Central memory CD4-positive, alpha-beta T cell (primary cell): ENCODE measurements around the gene SEMA3C.

Experiments
- DNase-seq: peaks from one replicate; pipeline ENCODE4 v3.0.0; 2022

The SEMA3C gene

GRCh38 chr7:80847895-80848294, 71.0 kb downstream of the SEMA3C start:
- DNase-seq: no peak

- DNase-seq: no peak
These were observed 71.8 kb downstream of the SEMA3C start for GRCh38 chr7:80847027-80847426.

- DNase-seq: no peak
These were observed 73.9 kb downstream of the SEMA3C start for GRCh38 chr7:80844916-80845315.

DNA sequence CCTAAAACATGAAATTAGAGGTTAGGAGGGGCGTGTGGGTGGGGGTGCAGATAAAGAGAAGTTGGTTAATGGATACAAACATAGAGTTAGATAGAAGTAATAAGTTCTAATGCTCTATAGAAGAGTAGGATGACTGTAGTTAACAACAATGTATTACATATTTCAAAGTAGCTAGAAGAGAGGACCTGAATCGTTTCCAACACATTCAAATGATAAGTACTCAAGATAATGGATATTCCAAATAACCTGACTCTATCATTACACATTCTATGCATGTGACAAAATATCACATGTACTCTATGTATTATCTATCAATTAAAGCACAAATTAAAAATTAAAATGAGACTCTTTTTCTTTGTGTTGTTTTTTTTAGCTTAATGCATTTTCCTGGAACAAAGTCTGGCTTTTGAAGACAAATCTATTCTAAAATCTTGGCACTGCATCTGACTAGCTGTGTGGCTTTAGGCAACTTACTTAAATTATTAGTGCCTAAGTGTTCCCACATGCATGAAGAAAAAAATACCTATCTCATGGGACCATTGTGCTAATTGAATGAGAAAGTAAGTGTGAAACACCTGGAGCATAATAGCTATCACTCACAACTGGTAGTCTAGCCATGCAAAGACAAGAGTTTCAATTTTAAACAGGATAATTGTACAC, 75.7 kb downstream of the SEMA3C start:
- DNase-seq: no peak

DNA sequence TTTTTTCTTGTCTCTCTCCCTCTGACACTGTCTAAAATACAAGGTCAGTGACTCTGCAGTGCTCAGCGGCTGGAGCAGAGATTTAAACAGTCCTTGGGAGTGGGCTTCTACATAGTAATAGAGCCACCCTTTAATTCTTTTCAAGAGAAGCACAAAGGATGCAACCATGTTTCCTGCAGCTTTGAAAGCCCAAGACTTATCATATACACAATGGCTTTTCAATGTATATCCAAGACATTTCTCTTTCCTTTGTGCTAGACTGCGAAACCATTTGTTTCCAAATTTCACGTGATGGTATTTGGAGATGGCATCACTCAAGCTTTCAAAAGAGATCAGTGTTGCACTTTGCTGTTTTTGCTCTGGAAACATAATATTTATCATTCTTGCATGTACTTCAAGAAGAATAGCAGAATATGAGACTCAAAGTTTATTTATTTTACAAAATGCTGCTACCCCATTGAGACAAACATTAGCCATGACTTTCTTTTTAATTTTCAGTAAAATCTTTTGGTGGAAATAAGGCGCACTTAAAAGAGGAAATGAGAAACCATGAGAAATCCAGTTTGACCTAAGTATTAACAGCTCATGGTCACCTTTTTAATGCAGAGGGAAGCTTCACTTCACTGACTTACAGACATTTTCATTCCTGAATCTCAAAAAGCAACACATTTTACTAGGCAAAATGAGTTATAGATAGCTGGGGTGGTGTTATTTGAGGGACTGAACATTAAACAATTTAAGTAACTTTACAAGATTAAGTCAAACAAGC, 76.6 kb downstream of the SEMA3C start:
- no peak for DNase-seq

- DNase-seq: no peak
These were observed 77.4 kb downstream of the SEMA3C start for GRCh38 chr7:80841423-80841955.

DNA sequence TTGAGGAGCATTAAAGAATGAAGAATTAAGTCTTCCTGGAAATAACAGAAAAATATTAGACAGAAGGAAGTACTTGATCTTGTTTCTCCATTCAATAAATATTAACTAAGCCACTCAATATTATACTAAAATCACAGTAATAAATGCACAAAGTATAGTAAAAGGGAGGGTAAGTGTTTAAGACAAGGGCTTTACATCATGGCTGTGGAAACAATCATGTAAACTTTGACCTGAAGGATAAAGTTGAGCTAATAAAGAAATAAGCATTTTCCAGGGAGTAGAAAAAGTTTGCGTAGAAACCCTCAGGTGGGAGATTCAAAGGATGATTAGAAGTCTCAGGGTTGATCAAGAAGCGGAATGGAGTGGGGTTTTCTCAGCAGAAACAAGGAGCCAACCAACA, 78.2 kb downstream of the SEMA3C start:
- no peak for DNase-seq

DNA sequence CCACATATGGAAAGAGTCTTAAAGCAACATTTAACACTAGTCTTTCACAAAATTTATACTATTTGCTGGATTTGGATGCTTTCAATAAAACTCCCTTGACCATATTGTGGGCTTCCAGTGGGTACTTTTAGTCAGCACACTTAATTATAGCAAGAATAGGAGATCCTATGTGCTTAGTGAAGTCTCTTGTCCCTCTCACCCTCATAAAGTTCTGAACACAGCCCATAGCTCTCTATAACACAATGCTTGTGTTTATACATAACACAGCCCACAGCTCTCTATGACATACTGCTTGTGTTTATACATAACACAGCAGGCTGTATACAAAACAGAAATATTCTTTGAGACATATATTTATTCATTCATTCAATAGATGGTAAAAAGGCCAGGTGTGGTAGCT, 79.0 kb downstream of the SEMA3C start:
- DNase-seq: no peak

- no peak for DNase-seq
These were observed 80.2 kb downstream of the SEMA3C start for GRCh38 chr7:80838643-80839042.

- DNase-seq: no peak
These were observed 81.5 kb downstream of the SEMA3C start for GRCh38 chr7:80837345-80837744.

GRCh38 chr7:80835251-80835650, 83.6 kb downstream of the SEMA3C start:
- DNase-seq: no peak

DNA sequence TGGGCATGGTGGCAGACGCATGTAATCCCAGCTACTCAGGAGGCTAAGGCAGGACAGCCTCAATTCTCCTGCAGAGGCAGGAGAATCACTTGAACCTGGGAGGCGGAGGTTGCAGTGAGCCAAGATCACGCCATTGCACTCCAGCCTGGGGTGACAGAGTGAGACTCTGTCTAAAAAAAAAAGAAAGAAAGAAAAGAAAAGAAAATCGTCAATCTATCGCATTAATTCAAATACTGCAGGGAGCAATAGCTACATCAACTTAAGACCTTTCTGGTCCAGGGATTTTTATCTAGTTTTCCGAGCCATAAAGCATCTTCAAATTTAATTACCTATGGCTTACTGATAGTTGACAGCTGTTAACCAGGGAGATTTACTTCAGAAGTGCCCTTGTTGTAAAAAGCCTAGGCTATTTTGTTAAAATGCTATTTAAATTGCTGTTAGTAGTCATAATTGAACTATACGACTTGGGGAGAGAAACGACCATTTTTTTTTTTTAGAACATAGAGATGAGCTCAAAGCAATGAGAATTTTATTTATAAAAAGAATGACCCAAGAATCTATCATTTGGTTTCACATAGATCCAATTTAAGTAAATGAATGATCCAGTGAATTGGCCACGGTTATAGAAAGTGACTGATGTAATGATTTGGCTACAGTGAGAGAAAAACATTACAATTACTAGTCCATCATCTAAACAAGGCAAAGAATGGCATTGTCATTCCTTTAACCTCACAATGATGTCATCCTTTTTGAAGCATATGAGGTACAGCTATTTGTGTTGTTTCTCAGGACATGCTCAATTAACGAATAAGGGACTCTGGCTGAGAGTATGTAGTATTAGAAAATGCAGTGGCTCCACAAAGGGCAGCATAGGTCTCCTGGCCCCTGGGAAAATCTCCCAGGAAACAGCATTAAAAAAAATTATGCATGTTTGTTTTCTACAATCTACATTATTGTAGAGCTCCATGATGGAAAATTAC, 85.3 kb downstream of the SEMA3C start:
- DNase-seq: no peak

DNA sequence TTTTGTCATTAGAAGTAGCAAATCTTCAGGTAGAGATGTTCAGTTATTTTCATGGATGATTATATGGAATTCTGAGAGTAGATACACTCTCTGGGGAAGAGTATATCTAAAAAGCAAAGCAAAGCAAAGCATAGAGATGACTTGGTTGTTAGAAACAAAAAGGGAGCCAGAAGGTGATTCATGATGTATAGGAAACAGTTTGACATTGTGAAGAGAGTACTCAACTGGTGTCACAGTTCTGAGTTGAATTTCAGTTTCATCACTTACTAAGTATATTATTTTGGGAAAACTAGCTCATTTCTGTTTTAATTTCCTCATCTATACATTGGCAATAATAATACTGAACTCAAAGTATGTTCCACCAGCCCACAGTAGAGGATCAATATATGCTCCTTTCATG, 86.8 kb downstream of the SEMA3C start:
- DNase-seq: no peak

DNA sequence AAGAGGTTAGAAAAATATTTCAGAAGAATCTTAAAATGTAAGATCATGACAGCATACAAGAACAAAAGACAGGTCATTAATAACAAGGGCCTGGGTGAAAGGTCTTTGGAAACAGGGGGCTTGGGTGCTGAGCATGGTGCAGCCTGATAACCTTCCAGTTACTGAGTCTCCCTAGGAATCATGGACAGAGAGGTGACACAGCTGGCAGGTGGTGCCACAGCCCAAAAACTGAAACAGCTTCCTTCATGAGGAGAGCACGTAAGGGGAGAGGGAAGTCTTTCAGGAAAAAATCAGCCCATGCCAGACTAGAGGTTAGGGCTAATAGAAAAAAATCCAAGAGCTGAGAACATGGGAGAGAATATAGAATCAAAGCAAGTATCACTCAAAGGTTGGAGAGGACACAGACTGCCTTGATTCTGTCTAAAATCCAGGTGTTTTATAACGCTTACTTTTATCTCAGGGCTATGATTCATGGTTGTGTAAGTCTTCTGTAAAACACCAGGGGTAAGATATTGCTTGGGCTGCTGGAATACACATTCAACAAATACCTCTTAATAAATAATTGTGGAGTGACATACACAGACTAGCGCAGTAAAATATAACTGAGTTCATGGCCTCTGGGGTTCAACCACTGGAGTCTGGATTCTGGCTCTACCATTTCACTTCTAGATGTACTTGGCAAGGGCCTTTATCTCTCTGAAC, 88.1 kb downstream of the SEMA3C start:
- no peak for DNase-seq

DNA sequence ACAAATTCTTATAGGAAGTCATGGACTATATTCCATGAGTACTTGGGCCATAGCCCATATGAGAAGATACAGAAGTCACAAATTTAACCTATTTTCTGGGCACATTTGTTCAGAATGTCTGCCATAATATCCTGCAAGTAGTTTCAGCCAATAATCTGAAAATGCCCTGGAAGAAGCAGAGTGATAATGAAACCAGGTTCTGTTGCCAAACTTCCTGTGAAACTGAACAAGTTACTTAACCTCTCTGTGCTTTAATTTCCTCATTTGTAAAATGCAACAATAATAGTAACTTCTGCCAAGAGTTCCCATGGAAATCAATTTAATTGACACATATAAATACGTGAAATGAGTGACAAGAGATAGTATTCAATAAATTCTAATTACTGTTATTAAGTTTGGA, 88.8 kb downstream of the SEMA3C start:
- DNase-seq: no peak

DNA sequence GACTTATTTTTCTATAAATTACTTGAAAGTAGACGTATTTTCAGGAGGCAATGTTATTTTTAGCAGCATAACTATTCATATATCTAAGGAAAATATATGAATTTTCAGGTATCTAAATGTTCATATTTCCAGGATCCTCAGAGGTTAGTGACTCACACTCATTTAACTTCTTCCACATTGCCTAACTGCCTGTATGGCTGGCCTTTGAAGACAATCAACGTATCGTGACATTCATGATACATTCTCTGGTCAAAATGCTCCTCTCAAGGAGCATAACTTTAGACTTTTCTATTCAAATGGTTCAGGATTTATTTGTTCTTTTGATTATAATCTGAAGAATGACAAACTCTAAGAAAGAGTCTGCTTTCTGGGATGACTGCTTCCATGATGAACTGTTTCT, 89.3 kb downstream of the SEMA3C start:
- no peak for DNase-seq

DNA sequence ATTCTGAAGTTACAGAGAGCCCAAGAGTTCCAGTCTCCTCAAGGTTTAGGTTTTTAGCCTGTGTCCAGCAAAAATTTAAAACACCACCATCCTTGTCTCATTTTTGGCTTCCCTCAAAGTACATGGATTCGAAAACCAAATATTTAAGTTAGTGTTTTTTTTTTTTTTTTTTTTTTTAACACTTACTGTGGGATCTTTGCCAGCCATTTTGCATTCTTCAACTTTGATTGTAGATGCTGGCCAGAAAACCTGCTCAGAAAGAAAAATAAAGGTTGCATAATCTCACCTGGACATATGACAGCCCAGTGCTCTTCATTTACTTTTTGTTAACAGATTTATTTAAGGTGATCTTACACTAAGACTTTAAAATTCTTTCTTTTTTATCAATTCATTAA, 91.6 kb downstream of the SEMA3C start:
- no peak for DNase-seq

GRCh38 chr7:80826520-80827238, 92.2 kb downstream of the SEMA3C start:
- DNase-seq: no peak

DNA sequence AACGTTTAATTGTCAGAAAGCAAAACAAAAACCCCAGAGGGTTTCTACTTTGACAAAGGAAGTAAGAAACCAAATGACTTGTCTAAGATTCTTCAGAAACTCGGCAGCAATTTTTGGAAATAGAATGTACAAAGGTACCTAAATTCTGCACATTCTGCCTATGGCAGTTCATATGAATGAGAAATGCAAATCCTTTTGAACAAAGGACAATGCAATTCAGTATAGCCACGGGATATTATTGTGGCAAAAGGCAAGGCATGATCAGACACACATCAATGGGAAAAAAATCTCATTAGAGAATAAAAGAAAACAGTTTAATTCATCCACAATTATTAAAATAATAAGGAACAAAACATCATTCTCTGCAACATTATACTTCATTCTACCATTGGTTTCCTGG, 93.4 kb downstream of the SEMA3C start:
- DNase-seq: no peak

- DNase-seq: no peak
These were observed 94.6 kb downstream of the SEMA3C start for GRCh38 chr7:80824253-80824652.

DNA sequence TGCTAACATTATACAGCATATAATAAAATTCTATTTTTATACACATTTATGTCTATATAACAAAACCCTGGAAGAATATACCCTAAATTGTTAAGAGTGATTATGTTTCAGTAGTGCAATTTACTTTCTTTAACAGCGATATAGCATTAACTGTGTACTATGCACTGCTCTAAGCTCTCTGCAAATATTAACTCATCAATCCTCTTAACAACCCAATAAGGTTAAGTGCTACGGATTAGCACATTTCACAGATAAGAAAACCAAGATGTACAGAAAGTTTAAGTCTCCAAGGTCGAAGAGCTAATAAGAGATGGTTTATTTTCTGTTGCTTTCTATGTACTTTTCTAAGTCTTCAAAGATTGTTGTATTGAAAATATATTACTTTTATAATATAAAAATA, 95.8 kb downstream of the SEMA3C start:
- no peak for DNase-seq

DNA sequence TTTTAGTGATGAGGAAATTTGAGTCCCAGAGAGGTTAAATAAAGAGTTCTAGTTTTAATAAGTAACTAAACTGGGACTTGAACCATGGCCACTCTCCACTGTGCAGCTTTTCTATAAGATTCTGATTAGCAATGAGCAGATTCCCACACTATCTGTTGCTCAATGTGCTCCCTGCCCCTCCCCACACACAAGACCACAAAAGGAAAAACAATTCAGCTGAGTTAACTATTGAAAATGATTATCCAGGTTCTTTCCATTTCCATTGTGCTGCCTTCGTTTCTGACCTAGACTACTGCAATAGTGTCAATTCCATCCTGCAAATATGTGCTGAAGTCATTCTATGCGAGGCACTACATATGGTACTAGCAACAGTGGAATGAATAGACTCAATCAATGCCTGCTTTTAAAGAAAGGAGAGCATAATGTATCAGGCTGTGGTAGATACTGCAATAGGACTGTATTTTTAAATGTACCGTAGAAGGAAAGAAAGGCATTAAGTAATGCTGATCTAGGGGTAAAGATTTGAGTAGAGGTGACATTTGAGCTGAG, 97.0 kb downstream of the SEMA3C start:
- no peak for DNase-seq
